Effector memory CD4-positive, alpha-beta T cell (primary cell): Measurements from ENCODE around the gene KLRC2.
"Not testable (repeated sequence)": the region's sequence is repeated elsewhere in the genome, so short reads cannot be mapped to it uniquely, and the experiment has no call there.

Experiments used
- DNase-seq, 3 donors: peaks; one replicate each; pipeline ENCODE4 v3.0.0-alpha.2; 2020
- H3K27ac ChIP-seq: 2 replicates; pipeline ENCODE4 v1.7.0; 2013; ENCODE audit warnings: mild to moderate bottlenecking, low read length, moderate library complexity; ENCODE audit not compliant: insufficient read depth, poor library complexity, severe bottlenecking
- H3K27me3 ChIP-seq: replicated peaks from 2 replicates; pipeline ENCODE4 v1.7.0; 2013; ENCODE audit warnings: mild to moderate bottlenecking, low read length; ENCODE audit not compliant: insufficient read depth, control insufficient read depth, poor library complexity, severe bottlenecking
- H3K36me3 ChIP-seq: 2 replicates; pipeline ENCODE4 v1.7.0; 2013; ENCODE audit warnings: mild to moderate bottlenecking, low read length, moderate library complexity; ENCODE audit not compliant: control insufficient read depth, insufficient read depth
- H3K4me1 ChIP-seq: 2 replicates; pipeline ENCODE4 v1.7.0; 2013; ENCODE audit warnings: low read length, mild to moderate bottlenecking; ENCODE audit not compliant: control insufficient read depth, insufficient read depth, poor library complexity, severe bottlenecking
- H3K4me3 ChIP-seq: 2 replicates; pipeline ENCODE4 v1.7.0; 2013; ENCODE audit warnings: low read length, low read depth, mild to moderate bottlenecking; ENCODE audit not compliant: insufficient read depth, poor library complexity, severe bottlenecking
- H3K9me3 ChIP-seq: 2 replicates; pipeline ENCODE4 v1.7.0; 2013; ENCODE audit warnings: mild to moderate bottlenecking, low read length, moderate library complexity; ENCODE audit not compliant: control insufficient read depth
- total RNA-seq, 3 donors: gene quantifications; one replicate each; lab custom pipeline; 2026; lab: John Stamatoyannopoulos, UW

Gene KLRC2
- total RNA-seq: 0 reads per million in 3 donors

DNA sequence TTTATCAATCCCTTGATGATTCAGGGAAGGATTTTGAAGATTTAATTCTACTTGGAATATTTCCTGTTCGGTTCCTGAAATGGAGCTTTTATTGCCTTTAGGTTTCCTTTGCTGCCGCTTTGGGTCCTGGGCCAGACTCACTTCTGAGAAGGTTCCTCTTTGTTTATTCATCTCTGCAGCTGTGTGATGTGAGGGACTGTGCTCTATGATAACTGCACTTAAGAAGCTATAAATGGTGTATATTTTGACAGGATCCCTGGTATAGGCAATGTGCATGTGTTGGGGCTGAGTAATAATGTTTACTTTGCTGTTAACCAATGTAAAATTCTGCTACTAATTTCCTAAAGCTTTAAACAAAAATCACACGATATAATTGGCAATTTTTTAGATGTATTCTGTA, at the start of gene KLRC2:
KLRC2 (minus strand) TSS at position 195 of the 400 bp plus-strand sequence; CDS start at position 171, 24 bp downstream.
- H3K4me1 ChIP-seq, H3K27me3 ChIP-seq, H3K9me3 ChIP-seq, H3K27ac ChIP-seq, DNase-seq, H3K4me3 ChIP-seq, H3K36me3 ChIP-seq: not testable (repeated sequence)

- not testable (repeated sequence) for DNase-seq, H3K4me1 ChIP-seq
These were observed 46.1 kb upstream of the KLRC2 start for GRCh38 chr12:10481901-10482300.

GRCh38 chr12:10472808-10473207, 37.0 kb upstream of the KLRC2 start:
- H3K36me3 ChIP-seq, H3K27me3 ChIP-seq, H3K9me3 ChIP-seq, H3K27ac ChIP-seq, H3K4me3 ChIP-seq, H3K4me1 ChIP-seq, DNase-seq: not testable (repeated sequence)

More at GRCh38 chr12:10481901-10482300, 46.1 kb upstream of the KLRC2 start:
- H3K9me3 ChIP-seq, H3K36me3 ChIP-seq, H3K27ac ChIP-seq, H3K27me3 ChIP-seq, H3K4me3 ChIP-seq: not testable (repeated sequence)

DNA sequence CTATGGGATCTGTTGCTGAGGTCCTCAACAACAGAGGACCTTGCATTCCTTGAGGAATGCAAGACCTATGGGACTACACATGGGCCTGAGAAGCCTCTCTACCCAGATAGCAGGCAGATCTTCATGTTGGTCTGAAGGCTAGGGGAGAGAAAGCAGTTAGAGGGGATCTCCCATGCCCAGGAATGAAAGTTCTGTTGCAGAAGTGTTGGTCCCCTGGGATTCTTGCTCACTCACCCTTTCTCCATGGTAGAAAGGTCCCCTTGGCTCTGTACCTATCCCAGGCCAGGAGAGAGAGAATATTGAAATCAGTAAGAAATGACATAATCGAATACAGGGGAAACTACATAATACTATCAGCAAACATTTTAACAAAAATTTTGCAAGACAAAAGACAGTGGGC, 33.9 kb upstream of the KLRC2 start:
- Histone ChIP-seq H3K27ac (no peak overlapping the region), H3K4me3 (no peak overlapping the region), H3K9me3 (no peaks in the 10 kb centered on the region), H3K27me3 (no peaks in the 10 kb centered on the region), H3K4me1 (no peaks in the 10 kb centered on the region), H3K36me3 (no peaks in the 10 kb centered on the region)
- no peak for DNase-seq

DNA sequence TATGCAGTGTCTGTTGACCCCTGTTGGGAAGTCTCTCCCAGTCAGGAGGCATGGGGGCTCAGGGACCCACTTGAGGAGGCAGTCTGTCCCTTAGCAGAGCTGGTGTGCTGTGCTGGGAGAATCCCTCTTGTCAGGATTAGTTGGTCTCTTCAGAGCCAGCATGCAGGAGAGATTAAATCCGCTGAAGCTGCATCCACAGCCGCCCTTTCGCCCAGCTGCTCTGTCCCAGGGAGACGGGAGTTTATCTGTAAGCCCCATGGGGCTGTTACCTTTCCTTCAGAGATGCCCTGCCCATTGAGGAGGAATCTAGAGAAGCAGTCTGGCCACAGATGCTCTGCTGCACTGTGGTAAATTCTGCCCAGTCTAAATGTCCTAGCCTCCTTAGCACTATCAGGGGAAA, 30.5 kb upstream of the KLRC2 start:
- H3K4me3 ChIP-seq: no peak overlapping the region
- DNase-seq: no peak
- no peaks in the 10 kb centered on the region for H3K36me3 ChIP-seq
- no peak overlapping the region for H3K27ac ChIP-seq
- no peaks in the 10 kb centered on the region for H3K4me1 ChIP-seq
- H3K27me3 ChIP-seq: no peaks in the 10 kb centered on the region
- H3K9me3 ChIP-seq: no peaks in the 10 kb centered on the region

DNA sequence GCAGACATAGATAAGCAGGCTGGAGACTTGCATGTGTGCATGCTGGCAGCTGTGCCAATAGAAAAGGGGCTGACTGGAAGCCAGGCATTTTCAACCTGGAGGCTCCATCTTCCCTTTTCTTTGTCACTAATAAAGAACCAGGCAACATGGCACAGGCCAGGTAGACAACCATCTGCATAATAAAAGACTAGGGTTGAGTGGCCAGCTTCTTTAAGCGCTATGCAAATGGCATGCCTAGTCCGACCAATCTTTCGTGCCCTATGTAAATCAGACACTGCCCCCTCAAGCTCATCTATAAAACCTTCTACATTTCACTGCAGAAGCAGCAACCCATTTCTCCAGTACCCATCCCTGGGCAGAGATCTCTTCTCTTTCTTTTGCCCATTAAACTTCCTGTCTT, 21.9 kb upstream of the KLRC2 start:
- Histone ChIP-seq H3K27ac (no peak overlapping the region), H3K36me3 (no peaks in the 10 kb centered on the region), H3K27me3 (no peaks in the 10 kb centered on the region), H3K4me3 (no peak overlapping the region), H3K4me1 (no peaks in the 10 kb centered on the region), H3K9me3 (no peaks in the 10 kb centered on the region)
- no peak for DNase-seq

GRCh38 chr12:10456856-10457255, 21.0 kb upstream of the KLRC2 start:
- no peak overlapping the region for H3K4me3 ChIP-seq

DNA sequence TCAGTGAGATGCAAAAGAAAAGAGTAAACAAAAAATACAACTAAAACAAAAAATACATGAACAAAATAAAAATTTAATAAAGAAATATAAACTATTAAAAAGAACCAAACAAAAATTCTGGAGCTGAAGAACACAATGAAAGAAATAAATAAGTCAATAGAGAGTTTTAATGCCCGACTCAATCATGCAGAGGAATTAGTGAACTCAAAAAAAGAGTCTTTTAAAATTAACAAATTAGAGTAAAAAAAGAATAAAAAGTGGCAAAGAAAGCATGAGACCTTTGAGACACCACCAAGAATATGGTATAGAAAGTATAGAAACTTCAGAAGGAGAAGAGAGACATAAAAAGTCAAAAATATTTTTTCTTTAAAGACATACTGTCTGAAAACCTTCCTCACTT, 20.0 kb upstream of the KLRC2 start:
- Histone ChIP-seq H3K36me3 (no peaks in the 10 kb centered on the region), H3K4me3 (no peak overlapping the region), H3K9me3 (no peaks in the 10 kb centered on the region), H3K27ac (no peak overlapping the region), H3K4me1 (no peaks in the 10 kb centered on the region), H3K27me3 (no peaks in the 10 kb centered on the region)
- no peak for DNase-seq

More at GRCh38 chr12:10456856-10457255, 21.0 kb upstream of the KLRC2 start:
- H3K9me3 ChIP-seq: no peaks in the 10 kb centered on the region
- H3K27ac ChIP-seq: no peak overlapping the region
- no peaks in the 10 kb centered on the region for H3K36me3 ChIP-seq
- DNase-seq: no peak
- H3K4me1 ChIP-seq: no peaks in the 10 kb centered on the region
- H3K27me3 ChIP-seq: no peaks in the 10 kb centered on the region

- Histone ChIP-seq H3K9me3 (no peaks in the 10 kb centered on the region), H3K27me3 (no peaks in the 10 kb centered on the region), H3K4me1 (no peaks in the 10 kb centered on the region), H3K27ac (no peak overlapping the region), H3K36me3 (no peaks in the 10 kb centered on the region), H3K4me3 (no peak overlapping the region)
- DNase-seq: no peak
These were observed 18.7 kb upstream of the KLRC2 start for GRCh38 chr12:10454531-10454930.

DNA sequence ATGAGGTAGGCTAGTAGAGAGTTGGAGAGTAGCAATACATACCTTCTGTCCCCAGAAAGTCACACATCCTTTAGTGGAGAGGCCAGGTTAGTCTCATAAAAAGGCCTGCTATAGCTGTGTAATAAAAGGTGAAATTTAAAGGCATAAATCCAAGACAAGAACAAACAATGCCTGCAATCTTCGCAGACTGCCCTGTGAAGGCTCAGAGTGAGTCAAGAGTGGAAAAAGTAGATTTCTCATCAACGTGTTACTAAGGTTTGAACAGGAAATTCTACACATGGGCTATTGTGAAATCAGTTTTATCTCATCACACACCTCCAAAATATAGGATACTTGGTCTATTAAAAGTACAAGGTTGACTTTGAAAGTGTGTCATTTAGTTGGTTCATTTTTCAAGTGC, 17.3 kb upstream of the KLRC2 start, which contains the start of gene KLRC1:
KLRC1 (minus strand) TSS at position 222 of the 400 bp plus-strand sequence. CDS start 2,221 bp downstream, outside the sequence.
- no peak within 1 kb of the TSS for H3K27ac ChIP-seq
- no peak for DNase-seq
- H3K36me3 ChIP-seq: no peaks in the 10 kb centered on the region
- H3K27me3 ChIP-seq: no peaks in the 10 kb centered on the region
- H3K4me3 ChIP-seq: no peak within 1 kb of the TSS
- no peaks in the 10 kb centered on the region for H3K4me1 ChIP-seq
- no peaks in the 10 kb centered on the region for H3K9me3 ChIP-seq
